ENCODE measurements around the gene GPD2. TPM values are rescaled to one million over a fixed set of nuclear protein-coding genes. Genes with fewer than 3 reads are reported as not detected.

The GPD2 gene
- total and polyA plus RNA-seq, 2 of the 13 experiments (the other 11 are each of a cell fraction or from before 2014, with no cell fraction given), result not detected

DNA sequence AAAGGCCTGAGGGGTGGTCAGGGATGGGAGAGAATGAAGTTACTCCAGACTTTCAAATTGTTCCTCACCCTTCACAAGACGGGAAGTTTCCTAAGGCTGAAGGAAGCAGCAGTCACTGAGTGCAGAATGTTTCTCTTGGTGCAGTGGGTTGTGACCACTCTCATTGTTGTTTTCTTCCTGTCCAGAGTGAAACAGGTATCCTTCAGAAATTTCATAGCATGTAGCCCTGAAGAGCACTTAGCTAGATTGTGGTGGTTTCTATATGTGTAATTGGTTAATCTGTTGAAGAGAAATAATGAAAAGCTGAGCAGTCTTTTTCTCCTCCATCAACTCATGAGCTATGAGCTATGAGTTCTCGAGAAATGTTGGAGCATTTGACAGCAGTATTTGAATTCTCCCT lies 96.8 kb downstream of the GPD2 start:
- BruUV-seq (replicated peaks), result no TSS peak
- no peak overlapping the region for H2AFZ ChIP-seq (ENCODE audit: low read length)
- TF ChIP-seq MAF1 (CRISPR knock-in tag; IDR thresholded peaks at IDR 0.05; ENCODE audit: borderline replicate concordance) (no peak), SNAPC4 (CRISPR knock-in tag; IDR thresholded peaks at IDR 0.05) (no peak), KDM3A (CRISPR knock-in tag; IDR thresholded peaks at IDR 0.05; ENCODE audit: low read depth) (no peak), FOSL2 (CRISPR knock-in tag; IDR thresholded peaks at IDR 0.05) (no peak), ZNF878 (CRISPR knock-in tag; IDR thresholded peaks at IDR 0.05) (no peak), ZNF335 (CRISPR knock-in tag; IDR thresholded peaks at IDR 0.05) (no peak), RCOR2 (CRISPR knock-in tag; IDR thresholded peaks at IDR 0.05) (no peak), ZNF441 (CRISPR knock-in tag; IDR thresholded peaks at IDR 0.05; ENCODE audit: borderline replicate concordance) (no peak), ZNF292 (CRISPR knock-in tag; IDR thresholded peaks at IDR 0.05; ENCODE audit: borderline replicate concordance, low read depth) (no peak), ZNF547 (CRISPR knock-in tag; IDR thresholded peaks at IDR 0.05) (no peak), FLYWCH1 (CRISPR knock-in tag; IDR thresholded peaks at IDR 0.05) (no peak), PRMT3 (CRISPR knock-in tag; IDR thresholded peaks at IDR 0.05; ENCODE audit: borderline replicate concordance, low read depth) (no peak), TCF7L2 (IDR thresholded peaks at IDR 0.05; ENCODE audit: low read depth, low read length) (no peak), ZSCAN9 (CRISPR knock-in tag; IDR thresholded peaks at IDR 0.05; ENCODE audit: borderline replicate concordance) (no peak), KLF11 (CRISPR knock-in tag; IDR thresholded peaks at IDR 0.05) (no peak), ZMYM4 (CRISPR knock-in tag; IDR thresholded peaks at IDR 0.05) (no peak), ZBTB43 (CRISPR knock-in tag; conservative IDR thresholded peaks at IDR 0.05) (no peak), ZSCAN22 (CRISPR knock-in tag; IDR thresholded peaks at IDR 0.05) (no peak), ZNF160 (CRISPR knock-in tag; IDR thresholded peaks at IDR 0.05) (no peak)
- TF ChIP-seq, protein P1, sequence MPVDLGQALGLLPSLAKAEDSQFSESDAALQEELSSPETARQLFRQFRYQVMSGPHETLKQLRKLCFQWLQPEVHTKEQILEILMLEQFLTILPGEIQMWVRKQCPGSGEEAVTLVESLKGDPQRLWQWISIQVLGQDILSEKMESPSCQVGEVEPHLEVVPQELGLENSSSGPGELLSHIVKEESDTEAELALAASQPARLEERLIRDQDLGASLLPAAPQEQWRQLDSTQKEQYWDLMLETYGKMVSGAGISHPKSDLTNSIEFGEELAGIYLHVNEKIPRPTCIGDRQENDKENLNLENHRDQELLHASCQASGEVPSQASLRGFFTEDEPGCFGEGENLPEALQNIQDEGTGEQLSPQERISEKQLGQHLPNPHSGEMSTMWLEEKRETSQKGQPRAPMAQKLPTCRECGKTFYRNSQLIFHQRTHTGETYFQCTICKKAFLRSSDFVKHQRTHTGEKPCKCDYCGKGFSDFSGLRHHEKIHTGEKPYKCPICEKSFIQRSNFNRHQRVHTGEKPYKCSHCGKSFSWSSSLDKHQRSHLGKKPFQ (CRISPR knock-in tag; IDR thresholded peaks at IDR 0.05; ENCODE audit: insufficient replicate concordance), result no peak
- no peaks in the 10 kb centered on the region for H3K27me3 ChIP-seq (ENCODE audit: control insufficient read depth in 1 of 2, insufficient read depth in 2 of 2, low read length in 2 of 2)
- intact Hi-C loops (cut with micrococcal nuclease; ENCODE audit: unreplicated experiment), result no loop called here
- no peak overlapping the region for H3K27ac ChIP-seq (ENCODE audit: extremely low read length, insufficient read depth, low read length)
- in situ Hi-C loops (cut with HindIII; ENCODE audit: extremely low pct_ligation_motif_present, low pct_unique_long_range_greater_than_20kb), result no loop called here
- H3K79me2 ChIP-seq (ENCODE audit: insufficient read depth, low read length), result no peaks in the 10 kb centered on the region
- CTCF ChIA-PET (ENCODE audit: low intra/inter-chr PET ratio, low total read pairs), result no interaction called here
- no peak for ATAC-seq
- H3K36me3 ChIP-seq (replicated peaks in 1 of 2; ENCODE audit: control insufficient read depth in 1 of 2, insufficient read depth in 2 of 2, low read length in 2 of 2), result no peaks in the 10 kb centered on the region
- H4K20me1 ChIP-seq (ENCODE audit: insufficient read depth, low read length), result no peaks in the 10 kb centered on the region
- H3K4me1 ChIP-seq (ENCODE audit: insufficient read depth, low read length), result no peaks in the 10 kb centered on the region
- FAIRE-seq, result no peak
- no peak overlapping the region for H3K4me2 ChIP-seq (ENCODE audit: low read depth, low read length)
- no peak overlapping the region for H3K9ac ChIP-seq (ENCODE audit: insufficient read depth, low read depth, low read length)
- POLR2A ChIA-PET, result no interaction called here
- no peaks in the 10 kb centered on the region for H3K9me3 ChIP-seq (ENCODE audit: low read length)
- no peak for DNase-seq (ENCODE audit: low spot score)
- WGBS (ENCODE audit: low lambda C conversion rate), result 0% methylated on average over 2 of the region's 2 CpGs
- H3K4me3 ChIP-seq (replicated peaks in 1 of 3; ENCODE audit: insufficient read depth in 1 of 3, low read depth in 2 of 3, low read length in 3 of 3), result no peak overlapping the region
